Measurements from ENCODE around the gene EIF3L. TPM values are rescaled to one million over a fixed set of nuclear protein-coding genes. Genes with fewer than 3 reads are reported as not detected.

The EIF3L gene
- total and polyA plus RNA-seq, 2 donors (not counting 1 experiment from before 2014, with no cell fraction given), result 288 to 515 TPM

- Histone ChIP-seq H2AFZ (ENCODE audit: low read length) (no peak overlapping the region), H3K27ac (ENCODE audit: insufficient read depth, low read length) (no peak overlapping the region), H3K4me2 (ENCODE audit: extremely low read depth, insufficient read depth, low read length) (no peak overlapping the region), H3K36me3 (ENCODE audit: control insufficient read depth, insufficient read depth, low read length) (peaks cover 2% of the 10 kb centered on the region), H3K27me3 (ENCODE audit: control insufficient read depth, insufficient read depth, low read length) (no peaks in the 10 kb centered on the region), H3K9ac (ENCODE audit: insufficient read depth, low read length) (no peak overlapping the region), H3K4me1 (ENCODE audit: control insufficient read depth, extremely low read depth, insufficient read depth, low read length) (peaks cover 6% of the 10 kb centered on the region), H3K79me2 (ENCODE audit: control insufficient read depth, insufficient read depth, low read length) (peaks cover 19% of the 10 kb centered on the region), H3K4me3 (replicated peaks in 1 of 4; ENCODE audit: control extremely low read depth in 1 of 4, insufficient read depth in 1 of 4, low read depth in 3 of 4, low read length in 4 of 4) (no peak overlapping the region), H4K20me1 (ENCODE audit: control insufficient read depth, extremely low read depth, insufficient read depth, low read length) (no peaks in the 10 kb centered on the region), H3K9me3 (ENCODE audit: control insufficient read depth, insufficient read depth, low read depth, low read length) (no peaks in the 10 kb centered on the region)
- DNase-seq (ENCODE audit: low read depth in 2 of 2), result no peak
- TF ChIP-seq CTCF (conservative IDR thresholded peaks at IDR 0.05 in 1 of 2, IDR thresholded peaks at IDR 0.05 in 1 of 2; ENCODE audit: low read depth in 1 of 2, low read length in 2 of 2), result no peak
- TF ChIP-seq EZH2 (IDR thresholded peaks at IDR 0.05; ENCODE audit: low read length, missing control alignments), result no peak
Measured at GRCh38 chr22:37809672-37810333, 39.4 kb upstream of the EIF3L start.

- H3K79me2 ChIP-seq (ENCODE audit: control insufficient read depth, insufficient read depth, low read length), result peaks cover 2% of the 10 kb centered on the region
- peaks cover 2% of the 10 kb centered on the region for H3K36me3 ChIP-seq (ENCODE audit: control insufficient read depth, insufficient read depth, low read length)
- DNase-seq (ENCODE audit: low read depth in 2 of 2), result no peak
- H3K4me2 ChIP-seq (ENCODE audit: extremely low read depth, insufficient read depth, low read length), result no peak overlapping the region
- no peaks in the 10 kb centered on the region for H4K20me1 ChIP-seq (ENCODE audit: control insufficient read depth, extremely low read depth, insufficient read depth, low read length)
- no peak overlapping the region for H3K27ac ChIP-seq (ENCODE audit: insufficient read depth, low read length)
- H3K27me3 ChIP-seq (ENCODE audit: control insufficient read depth, insufficient read depth, low read length), result no peaks in the 10 kb centered on the region
- TF ChIP-seq EZH2 (IDR thresholded peaks at IDR 0.05; ENCODE audit: low read length, missing control alignments), result no peak
- TF ChIP-seq CTCF (conservative IDR thresholded peaks at IDR 0.05 in 1 of 2, IDR thresholded peaks at IDR 0.05 in 1 of 2; ENCODE audit: low read depth in 1 of 2, low read length in 2 of 2), result no peak
- no peak overlapping the region for H3K4me3 ChIP-seq (replicated peaks in 1 of 4; ENCODE audit: control extremely low read depth in 1 of 4, insufficient read depth in 1 of 4, low read depth in 3 of 4, low read length in 4 of 4)
- H2AFZ ChIP-seq (ENCODE audit: low read length), result no peak overlapping the region
- H3K4me1 ChIP-seq (ENCODE audit: control insufficient read depth, extremely low read depth, insufficient read depth, low read length), result peaks cover 3% of the 10 kb centered on the region
- no peak overlapping the region for H3K9ac ChIP-seq (ENCODE audit: insufficient read depth, low read length)
- H3K9me3 ChIP-seq (ENCODE audit: control insufficient read depth, insufficient read depth, low read depth, low read length), result no peaks in the 10 kb centered on the region
Measured at GRCh38 chr22:37811867-37812266, 37.4 kb upstream of the EIF3L start.

- H3K36me3 ChIP-seq (ENCODE audit: control insufficient read depth, insufficient read depth, low read length), result peaks cover 2% of the 10 kb centered on the region
- no peaks in the 10 kb centered on the region for H3K79me2 ChIP-seq (ENCODE audit: control insufficient read depth, insufficient read depth, low read length)
- no peak overlapping the region for H3K4me2 ChIP-seq (ENCODE audit: extremely low read depth, insufficient read depth, low read length)
- H3K9ac ChIP-seq (ENCODE audit: insufficient read depth, low read length), result no peak overlapping the region
- TF ChIP-seq EZH2 (IDR thresholded peaks at IDR 0.05; ENCODE audit: low read length, missing control alignments), result no peak
- TF ChIP-seq CTCF (conservative IDR thresholded peaks at IDR 0.05 in 1 of 2, IDR thresholded peaks at IDR 0.05 in 1 of 2; ENCODE audit: low read depth in 1 of 2, low read length in 2 of 2), result no peak
- no peak overlapping the region for H3K4me3 ChIP-seq (replicated peaks in 1 of 4; ENCODE audit: control extremely low read depth in 1 of 4, insufficient read depth in 1 of 4, low read depth in 3 of 4, low read length in 4 of 4)
- no peak overlapping the region for H2AFZ ChIP-seq (ENCODE audit: low read length)
- H3K9me3 ChIP-seq (ENCODE audit: control insufficient read depth, insufficient read depth, low read depth, low read length), result no peaks in the 10 kb centered on the region
- H4K20me1 ChIP-seq (ENCODE audit: control insufficient read depth, extremely low read depth, insufficient read depth, low read length), result no peaks in the 10 kb centered on the region
- no peak for DNase-seq (ENCODE audit: low read depth in 2 of 2)
- H3K27ac ChIP-seq (ENCODE audit: insufficient read depth, low read length), result no peak overlapping the region
- H3K4me1 ChIP-seq (ENCODE audit: control insufficient read depth, extremely low read depth, insufficient read depth, low read length), result peaks cover 10% of the 10 kb centered on the region
- no peaks in the 10 kb centered on the region for H3K27me3 ChIP-seq (ENCODE audit: control insufficient read depth, insufficient read depth, low read length)
Measured at GRCh38 chr22:37812869-37813678, 36.1 kb upstream of the EIF3L start.
